HepG2 (cell line): ENCODE measurements around the gene FAM83C. TPM values are rescaled to one million over a fixed set of nuclear protein-coding genes. Genes with fewer than 3 reads are reported as not detected.

Source experiments
- NR2C2 ChIP-seq: sonication (generic); formaldehyde crosslinking; IDR thresholded peaks from 2 replicates; pipeline ENCODE4 v1.4.0; 2020; ENCODE audit warnings: missing genetic modification reagents, mild to moderate bottlenecking, moderate library complexity, borderline replicate concordance
- PRMT3 ChIP-seq: sonication (generic); formaldehyde crosslinking; IDR thresholded peaks from 2 replicates; pipeline ENCODE4 v1.8.1; 2022; ENCODE audit warnings: low read depth, mild to moderate bottlenecking, moderate library complexity, missing genetic modification reagents, borderline replicate concordance
- RBM22 ChIP-seq: fragments of 200-400 bp; formaldehyde crosslinking; optimal IDR thresholded peaks from 2 replicates; pipeline ENCODE3; 2017; ENCODE audit warnings: mild to moderate bottlenecking, low read length, moderate library complexity
- RXRA ChIP-seq: sonication (generic); formaldehyde crosslinking; IDR thresholded peaks from 2 replicates; pipeline ENCODE4 v1.5.1; 2020; ENCODE audit warnings: missing genetic modification reagents
- SNAI1 ChIP-seq: sonication (generic); formaldehyde crosslinking; IDR thresholded peaks from 2 replicates; pipeline ENCODE4 v1.5.0; 2020; ENCODE audit warnings: mild to moderate bottlenecking, missing genetic modification reagents, borderline replicate concordance
- ZBTB42 ChIP-seq: sonication (generic); formaldehyde crosslinking; IDR thresholded peaks from 2 replicates; pipeline ENCODE4 v1.5.0; 2020; ENCODE audit warnings: mild to moderate bottlenecking, missing genetic modification reagents
- ZMYM2 ChIP-seq: sonication (generic); formaldehyde crosslinking; IDR thresholded peaks from 2 replicates; pipeline ENCODE4 v1.8.0; 2022; ENCODE audit warnings: mild to moderate bottlenecking, missing genetic modification reagents
- ZNF143 ChIP-seq: sonication (generic); formaldehyde crosslinking; IDR thresholded peaks from 2 replicates; pipeline ENCODE4 v1.4.0; 2020; ENCODE audit warnings: missing genetic modification reagents
- ZNF235 ChIP-seq: sonication (generic); formaldehyde crosslinking; IDR thresholded peaks from 2 replicates; pipeline ENCODE4 v1.8.1; 2023; ENCODE audit warnings: mild to moderate bottlenecking, missing genetic modification reagents, borderline replicate concordance
- ZNF33A ChIP-seq: sonication (generic); formaldehyde crosslinking; IDR thresholded peaks from 2 replicates; pipeline ENCODE4 v1.5.1; 2020; ENCODE audit warnings: missing genetic modification reagents, mild to moderate bottlenecking, moderate library complexity, borderline replicate concordance
- ZNF432 ChIP-seq: sonication (generic); formaldehyde crosslinking; IDR thresholded peaks from 2 replicates; pipeline ENCODE4 v1.5.0; 2020; ENCODE audit warnings: missing genetic modification reagents, mild to moderate bottlenecking, borderline replicate concordance
- ZNF619 ChIP-seq: sonication (generic); formaldehyde crosslinking; IDR thresholded peaks from 2 replicates; pipeline ENCODE4 v1.4.0; 2020; ENCODE audit warnings: mild to moderate bottlenecking, missing genetic modification reagents
- ZNF766 ChIP-seq: sonication (generic); formaldehyde crosslinking; IDR thresholded peaks from 2 replicates; pipeline ENCODE4 v1.5.0; 2020; ENCODE audit warnings: missing genetic modification reagents, borderline replicate concordance
- ZSCAN21 ChIP-seq: sonication (generic); formaldehyde crosslinking; IDR thresholded peaks from 2 replicates; pipeline ENCODE4 v1.8.0; 2022; ENCODE audit warnings: mild to moderate bottlenecking, missing genetic modification reagents, moderate library complexity, borderline replicate concordance
- polyA plus RNA-seq, 8 experiments: library from polyadenylated mRNA; depleted of rRNA in 3 of 8; stranded (reverse) in 7 of 8; unstranded in 1 of 8; fragments of >200 nt; fragmentation: Illumina TruSeq in 4 of 8; extraction: Trizol in 4 of 8; gene quantifications; 2 replicates each; pipeline versions ENCODE4 v1.2.1 to v1.2.3, GENCODE V29; 2011 to 2016; ENCODE audit warnings: low read depth in 4 of 8, missing spikeins in 1 of 8, mixed read lengths in 1 of 8; ENCODE audit not compliant: insufficient read depth in 1 of 8
- total RNA-seq, 5 experiments: library from RNA; depleted of rRNA; stranded (reverse); fragments of >200 nt; fragmentation: Illumina TruSeq; extraction: Trizol; gene quantifications; 2 replicates each; pipeline ENCODE4 v1.2.3, GENCODE V29; 2016; ENCODE audit warnings: low read depth in 1 of 5
- TF ChIP-seq, protein P1 (sequence below), 2 experiments: sonication (generic) in 1 of 2; formaldehyde crosslinking in 1 of 2; IDR thresholded peaks; 2 replicates each; pipeline versions ENCODE4 v1.6.1 to v1.9.0; 2014 to 2022; ENCODE audit warnings: antibody characterized with exemption in 1 of 2, borderline replicate concordance in 1 of 2, inconsistent platforms in 1 of 2, low read depth in 1 of 2, missing genetic modification reagents in 1 of 2
- TF ChIP-seq, protein P2 (sequence below): sonication (generic); formaldehyde crosslinking; conservative IDR thresholded peaks from 2 replicates; pipeline ENCODE4 v1.4.0; 2020; ENCODE audit warnings: mild to moderate bottlenecking, missing genetic modification reagents, moderate library complexity
- TF ChIP-seq, protein P3 (sequence below), 2 experiments: fragments of 450-650 bp in 1 of 2; sonication (generic) in 1 of 2; formaldehyde crosslinking; IDR thresholded peaks; 2 replicates each; pipeline versions ENCODE4 v1.5.0 to v1.8.0; 2020 to 2022; ENCODE audit warnings: mild to moderate bottlenecking in 1 of 2, missing genetic modification reagents in 1 of 2

The FAM83C gene
- total and polyA plus RNA-seq, 2 of the 13 experiments (the other 11 are each of a cell fraction or from before 2014, with no cell fraction given) = 0.04 TPM; not detected in 1

DNA sequence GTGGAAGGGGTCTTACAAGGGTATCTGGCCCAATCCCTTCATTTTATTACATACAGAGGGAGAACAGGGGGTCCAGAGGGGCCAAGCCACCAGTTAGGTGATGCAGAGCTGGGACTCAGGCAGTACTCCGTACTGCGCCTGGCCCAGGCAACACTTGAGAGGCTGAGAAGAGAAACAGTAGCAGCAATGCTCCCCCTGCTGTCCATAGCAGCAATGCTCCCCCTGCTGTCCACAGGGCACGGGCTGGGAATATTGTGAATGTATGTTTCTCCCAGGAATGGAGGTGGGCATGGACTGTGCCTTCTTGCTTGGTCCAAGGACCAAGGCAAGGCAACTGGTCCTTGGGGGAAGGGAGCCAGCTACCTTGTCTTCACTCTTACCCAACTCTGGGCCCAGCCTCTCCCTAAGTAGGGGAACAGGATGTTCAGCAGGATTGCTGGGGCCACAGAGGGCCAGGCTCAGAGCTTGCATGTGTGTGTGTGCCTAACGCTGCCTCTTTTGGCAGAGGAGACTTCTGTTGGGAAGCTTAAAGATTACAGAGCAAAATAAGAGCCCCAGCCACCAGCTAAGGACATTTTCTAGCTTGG, 14.8 kb upstream of the FAM83C start (continued):
- TF ChIP-seq, protein P1, sequence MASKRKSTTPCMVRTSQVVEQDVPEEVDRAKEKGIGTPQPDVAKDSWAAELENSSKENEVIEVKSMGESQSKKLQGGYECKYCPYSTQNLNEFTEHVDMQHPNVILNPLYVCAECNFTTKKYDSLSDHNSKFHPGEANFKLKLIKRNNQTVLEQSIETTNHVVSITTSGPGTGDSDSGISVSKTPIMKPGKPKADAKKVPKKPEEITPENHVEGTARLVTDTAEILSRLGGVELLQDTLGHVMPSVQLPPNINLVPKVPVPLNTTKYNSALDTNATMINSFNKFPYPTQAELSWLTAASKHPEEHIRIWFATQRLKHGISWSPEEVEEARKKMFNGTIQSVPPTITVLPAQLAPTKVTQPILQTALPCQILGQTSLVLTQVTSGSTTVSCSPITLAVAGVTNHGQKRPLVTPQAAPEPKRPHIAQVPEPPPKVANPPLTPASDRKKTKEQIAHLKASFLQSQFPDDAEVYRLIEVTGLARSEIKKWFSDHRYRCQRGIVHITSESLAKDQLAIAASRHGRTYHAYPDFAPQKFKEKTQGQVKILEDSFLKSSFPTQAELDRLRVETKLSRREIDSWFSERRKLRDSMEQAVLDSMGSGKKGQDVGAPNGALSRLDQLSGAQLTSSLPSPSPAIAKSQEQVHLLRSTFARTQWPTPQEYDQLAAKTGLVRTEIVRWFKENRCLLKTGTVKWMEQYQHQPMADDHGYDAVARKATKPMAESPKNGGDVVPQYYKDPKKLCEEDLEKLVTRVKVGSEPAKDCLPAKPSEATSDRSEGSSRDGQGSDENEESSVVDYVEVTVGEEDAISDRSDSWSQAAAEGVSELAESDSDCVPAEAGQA (IDR thresholded peaks at IDR 0.05; ENCODE audit: low read depth) = no peak
- TF ChIP-seq, protein P1 (CRISPR knock-in tag; IDR thresholded peaks at IDR 0.05; ENCODE audit: borderline replicate concordance) = no peak
- TF ChIP-seq ZNF619 = no peak
- no peak for TF ChIP-seq RXRA (CRISPR knock-in tag)
- TF ChIP-seq PRMT3 = no peak
- no peak for TF ChIP-seq ZMYM2
- TF ChIP-seq ZNF143 (CRISPR knock-in tag) = no peak
- no peak for TF ChIP-seq ZSCAN21 (CRISPR knock-in tag)
- TF ChIP-seq ZBTB42 (CRISPR knock-in tag) = no peak
- TF ChIP-seq, protein P2, sequence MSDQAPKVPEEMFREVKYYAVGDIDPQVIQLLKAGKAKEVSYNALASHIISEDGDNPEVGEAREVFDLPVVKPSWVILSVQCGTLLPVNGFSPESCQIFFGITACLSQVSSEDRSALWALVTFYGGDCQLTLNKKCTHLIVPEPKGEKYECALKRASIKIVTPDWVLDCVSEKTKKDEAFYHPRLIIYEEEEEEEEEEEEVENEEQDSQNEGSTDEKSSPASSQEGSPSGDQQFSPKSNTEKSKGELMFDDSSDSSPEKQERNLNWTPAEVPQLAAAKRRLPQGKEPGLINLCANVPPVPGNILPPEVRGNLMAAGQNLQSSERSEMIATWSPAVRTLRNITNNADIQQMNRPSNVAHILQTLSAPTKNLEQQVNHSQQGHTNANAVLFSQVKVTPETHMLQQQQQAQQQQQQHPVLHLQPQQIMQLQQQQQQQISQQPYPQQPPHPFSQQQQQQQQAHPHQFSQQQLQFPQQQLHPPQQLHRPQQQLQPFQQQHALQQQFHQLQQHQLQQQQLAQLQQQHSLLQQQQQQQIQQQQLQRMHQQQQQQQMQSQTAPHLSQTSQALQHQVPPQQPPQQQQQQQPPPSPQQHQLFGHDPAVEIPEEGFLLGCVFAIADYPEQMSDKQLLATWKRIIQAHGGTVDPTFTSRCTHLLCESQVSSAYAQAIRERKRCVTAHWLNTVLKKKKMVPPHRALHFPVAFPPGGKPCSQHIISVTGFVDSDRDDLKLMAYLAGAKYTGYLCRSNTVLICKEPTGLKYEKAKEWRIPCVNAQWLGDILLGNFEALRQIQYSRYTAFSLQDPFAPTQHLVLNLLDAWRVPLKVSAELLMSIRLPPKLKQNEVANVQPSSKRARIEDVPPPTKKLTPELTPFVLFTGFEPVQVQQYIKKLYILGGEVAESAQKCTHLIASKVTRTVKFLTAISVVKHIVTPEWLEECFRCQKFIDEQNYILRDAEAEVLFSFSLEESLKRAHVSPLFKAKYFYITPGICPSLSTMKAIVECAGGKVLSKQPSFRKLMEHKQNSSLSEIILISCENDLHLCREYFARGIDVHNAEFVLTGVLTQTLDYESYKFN = no peak
- no peak for TF ChIP-seq ZNF235 (CRISPR knock-in tag)
- TF ChIP-seq ZNF766 = no peak
- TF ChIP-seq ZNF33A (CRISPR knock-in tag) = no peak
- TF ChIP-seq, protein P3, sequence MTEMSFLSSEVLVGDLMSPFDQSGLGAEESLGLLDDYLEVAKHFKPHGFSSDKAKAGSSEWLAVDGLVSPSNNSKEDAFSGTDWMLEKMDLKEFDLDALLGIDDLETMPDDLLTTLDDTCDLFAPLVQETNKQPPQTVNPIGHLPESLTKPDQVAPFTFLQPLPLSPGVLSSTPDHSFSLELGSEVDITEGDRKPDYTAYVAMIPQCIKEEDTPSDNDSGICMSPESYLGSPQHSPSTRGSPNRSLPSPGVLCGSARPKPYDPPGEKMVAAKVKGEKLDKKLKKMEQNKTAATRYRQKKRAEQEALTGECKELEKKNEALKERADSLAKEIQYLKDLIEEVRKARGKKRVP (CRISPR knock-in tag; IDR thresholded peaks at IDR 0.05) = no peak
- TF ChIP-seq ZNF432 (CRISPR knock-in tag) = no peak
- TF ChIP-seq SNAI1 = no peak
- TF ChIP-seq RBM22 = no peak
- no peak for TF ChIP-seq NR2C2 (CRISPR knock-in tag)
